ENCODE measurements around the gene MYT1. TPM values are rescaled to one million over a fixed set of nuclear protein-coding genes. Genes with fewer than 3 reads are reported as not detected.
"Not testable (repeated sequence)": the region's sequence is repeated elsewhere in the genome, so short reads cannot be mapped to it uniquely, and the experiment has no call there.

MYT1 gene
- total RNA-seq, 1 donor from 2014 or later: 0.20 TPM

- no peak for DNase-seq
These were observed 113.5 kb downstream of the MYT1 start for GRCh38 chr20:64277571-64278316.

- DNase-seq: no peak
These were observed 114.0 kb downstream of the MYT1 start for GRCh38 chr20:64278317-64278681.

- no peak for DNase-seq
These were observed 115.7 kb downstream of the MYT1 start for GRCh38 chr20:64279826-64280459.

- no peak for DNase-seq
These were observed 116.2 kb downstream of the MYT1 start for GRCh38 chr20:64280460-64280843.

- no peak for DNase-seq
These were observed 119.4 kb downstream of the MYT1 start for GRCh38 chr20:64283646-64284045.

- DNase-seq: not testable (repeated sequence)
These were observed 121.6 kb downstream of the MYT1 start for GRCh38 chr20:64285579-64286446.

GRCh38 chr20:64286447-64287263 lies 122.4 kb downstream of the MYT1 start:
- DNase-seq: peak; percentile 21

GRCh38 chr20:64287264-64287590 lies 123.0 kb downstream of the MYT1 start:
- DNase-seq: not testable (repeated sequence)

Small RNAs within 50 kb of the gene (small RNA-seq; reads per million reads assigned to genes)
- gene AL137028.2 (ENCODE audit: low replicate concordance): not detected

Other genes starting within 250 kb of the MYT1 start
- gene UCKL1, start 208.0 kb upstream of the MYT1 start, total RNA-seq: 23.0 TPM
- 9.7 TPM for gene ZNF512B, start 194.5 kb upstream of the MYT1 start, total RNA-seq
- gene SAMD10, start 184.8 kb upstream of the MYT1 start, total RNA-seq: 1.6 TPM
- gene PRPF6, start 183.3 kb upstream of the MYT1 start, total RNA-seq: 39.9 TPM
- 0.39 TPM for gene C20orf204, start 128.3 kb upstream of the MYT1 start, total RNA-seq
- 3.7 TPM for gene SOX18, start 114.8 kb upstream of the MYT1 start, total RNA-seq
- gene TCEA2, start 101.3 kb upstream of the MYT1 start, total RNA-seq: 15.1 TPM
- 6.6 TPM for gene RGS19, start 84.9 kb upstream of the MYT1 start, total RNA-seq
- 0.89 TPM for gene OPRL1, start 84.4 kb upstream of the MYT1 start, total RNA-seq
- 0.39 TPM for gene LKAAEAR1, start 80.1 kb upstream of the MYT1 start, total RNA-seq
- not detected for gene NPBWR2, start 56.9 kb upstream of the MYT1 start, total RNA-seq
- 81.8 TPM for gene PCMTD2, start 91.3 kb downstream of the MYT1 start, total RNA-seq

All from skin of body (tissue), 3 donors.